Lower leg skin (tissue), 3 donors: ENCODE measurements around the gene SEMA3D.

Experiments
- CTCF ChIP-seq, 3 donors: fragments of 450-650 bp; IDR thresholded peaks; one replicate each; pipeline ENCODE4 v1.5.1; 2016; ENCODE audit warnings: antibody characterized with exemption in 3 of 3, mild to moderate bottlenecking in 3 of 3, moderate library complexity in 2 of 3
- POLR2A ChIP-seq, 2 donors: fragments of 450-650 bp; IDR thresholded peaks; one replicate each; pipeline ENCODE4 v1.6.1; 2016 to 2017; ENCODE audit warnings: antibody characterized with exemption in 2 of 2, mild to moderate bottlenecking in 1 of 2, moderate library complexity in 1 of 2

GRCh38 chr7:85205754-85206153, 18.9 kb upstream of the SEMA3D start:
- TF ChIP-seq CTCF (IDR thresholded peaks at IDR 0.05) (no peak), POLR2A (IDR thresholded peaks at IDR 0.05) (no peak)
